Naive B cell (primary cell): ENCODE data around the gene FXYD6. TPM values are rescaled to one million over a fixed set of nuclear protein-coding genes. Genes with fewer than 3 reads are reported as not detected.

Experiments
- ATAC-seq, 2 donors: fragments of 150-1000 bp; cut with Tn5 transposase; 2 replicates each; pipeline ENCODE4 v1.10.0; 2021; ENCODE audit warnings: low read depth in 2 of 2, mild to moderate bottlenecking in 2 of 2, moderate library complexity in 2 of 2
- DNase-seq: peaks from one replicate; pipeline ENCODE4 v3.0.0; 2022
- H3K27ac Mint-ChIP-seq, 6 donors: one replicate each; pipeline ENCODE4 v1.8.0; 2020 to 2022; ENCODE audit warnings: mild to moderate bottlenecking in 6 of 6, mixed read lengths in 6 of 6, moderate library complexity in 5 of 6, inconsistent platforms in 2 of 6
- H3K27me3 Mint-ChIP-seq, 3 donors: one replicate each; pipeline ENCODE4 v1.8.0; 2021 to 2022; ENCODE audit warnings: mixed read lengths in 3 of 3, mild to moderate bottlenecking in 1 of 3
- H3K36me3 Mint-ChIP-seq, 2 donors: one replicate each; pipeline ENCODE4 v1.8.0; 2020 to 2022; ENCODE audit warnings: mixed read lengths in 2 of 2, inconsistent platforms in 1 of 2, mild to moderate bottlenecking in 1 of 2
- H3K4me1 Mint-ChIP-seq, 3 donors: one replicate each; pipeline ENCODE4 v1.8.0; 2020 to 2022; ENCODE audit warnings: mixed read lengths in 3 of 3, inconsistent platforms in 1 of 3, mild to moderate bottlenecking in 1 of 3, moderate library complexity in 1 of 3
- H3K4me3 Mint-ChIP-seq, 8 donors: one replicate each; pipeline ENCODE4 v1.8.0; 2020 to 2022; ENCODE audit warnings: mild to moderate bottlenecking in 8 of 8, mixed read lengths in 8 of 8, moderate library complexity in 8 of 8, inconsistent platforms in 2 of 8
- H3K9me3 Mint-ChIP-seq, 7 donors: one replicate each; pipeline ENCODE4 v1.8.0; 2020 to 2022; ENCODE audit warnings: mixed read lengths in 7 of 7, mild to moderate bottlenecking in 5 of 7, inconsistent platforms in 2 of 7, moderate library complexity in 1 of 7
- polyA plus RNA-seq, 6 donors: library from polyadenylated mRNA; unstranded; fragments of 300-500 nt; fragmentation: Illumina TruSeq; gene quantifications; one replicate each; pipeline ENCODE4 v1.2.3, GENCODE V29; 2021; ENCODE audit warnings: low read depth in 6 of 6

Gene FXYD6
- polyA plus RNA-seq, 6 donors from 2014 or later: not detected

- Mint-ChIP-seq H3K4me1 (peaks cover 25 to 54% (median 36%) of the 10 kb centered on the region in 3 donors), H3K9me3 (peaks cover 0 to 3% (median 0%) of the 10 kb centered on the region in 7 donors), H3K4me3 (peak overlapping the region in 4 of 8 donors; percentile 15 to 47 (median 40)), H3K27me3 (peaks cover 35 to 62% (median 51%) of the 10 kb centered on the region in 3 donors), H3K27ac (peak overlapping the region in 3 of 6 donors; percentile 32 to 70 (median 61)), H3K36me3 (no peaks in the 10 kb centered on the region)
- DNase-seq: no peak
- ATAC-seq: peak; percentile 65 to 71
Observed at GRCh38 chr11:117828611-117829368, 47.7 kb downstream of the FXYD6 start.

- ATAC-seq (peak; percentile 68 to 79), DNase-seq (no peak)
- Mint-ChIP-seq H3K27ac (peak overlapping the region in 3 of 6 donors; percentile 32 to 79 (median 43)), H3K9me3 (peaks cover 0 to 3% (median 0%) of the 10 kb centered on the region in 7 donors), H3K27me3 (peaks cover 39 to 60% (median 51%) of the 10 kb centered on the region in 3 donors), H3K4me3 (peak overlapping the region in 6 of 8 donors; percentile 12 to 80 (median 48)), H3K4me1 (peaks cover 29 to 64% (median 38%) of the 10 kb centered on the region in 3 donors), H3K36me3 (no peaks in the 10 kb centered on the region)
Observed at GRCh38 chr11:117827521-117828511, 48.6 kb downstream of the FXYD6 start.

- H3K4me3 Mint-ChIP-seq: peak overlapping the region in 1 of 8 donors; percentile 80
- DNase-seq: no peak
- ATAC-seq: no peak
- H3K36me3 Mint-ChIP-seq: no peaks in the 10 kb centered on the region
- H3K9me3 Mint-ChIP-seq: peaks cover 0 to 3% (median 0%) of the 10 kb centered on the region in 7 donors
- H3K27ac Mint-ChIP-seq: no peak overlapping the region
- peaks cover 38 to 59% (median 55%) of the 10 kb centered on the region in 3 donors for H3K27me3 Mint-ChIP-seq
- peaks cover 34 to 68% (median 43%) of the 10 kb centered on the region in 3 donors for H3K4me1 Mint-ChIP-seq
Observed at GRCh38 chr11:117826832-117827231, 49.6 kb downstream of the FXYD6 start.

GRCh38 chr11:117826190-117826570 lies 50.3 kb downstream of the FXYD6 start:
- H3K27me3 Mint-ChIP-seq: peaks cover 40 to 65% (median 58%) of the 10 kb centered on the region in 3 donors
- no peak overlapping the region for H3K4me3 Mint-ChIP-seq
- ATAC-seq: no peak
- H3K36me3 Mint-ChIP-seq: no peaks in the 10 kb centered on the region
- no peak overlapping the region for H3K27ac Mint-ChIP-seq
- no peak for DNase-seq
- H3K4me1 Mint-ChIP-seq: peaks cover 35 to 66% (median 43%) of the 10 kb centered on the region in 3 donors
- peaks cover 0 to 3% (median 0%) of the 10 kb centered on the region in 7 donors for H3K9me3 Mint-ChIP-seq

- peaks cover 0 to 3% (median 0%) of the 10 kb centered on the region in 7 donors for H3K9me3 Mint-ChIP-seq
- no peak overlapping the region for H3K4me3 Mint-ChIP-seq
- H3K36me3 Mint-ChIP-seq: no peaks in the 10 kb centered on the region
- H3K27me3 Mint-ChIP-seq: peaks cover 40 to 60% (median 58%) of the 10 kb centered on the region in 3 donors
- ATAC-seq (no peak), DNase-seq (no peak)
- H3K27ac Mint-ChIP-seq: peak overlapping the region in 1 of 6 donors; percentile 93
- peaks cover 30 to 61% (median 38%) of the 10 kb centered on the region in 3 donors for H3K4me1 Mint-ChIP-seq
Observed at GRCh38 chr11:117825538-117826189, 50.8 kb downstream of the FXYD6 start.

GRCh38 chr11:117824571-117825537 lies 51.6 kb downstream of the FXYD6 start, which contains the start of gene FXYD2:
Gene FXYD2, minus strand, starts transcription at chr11:117824744. Its CDS starts 66 bp downstream, at chr11:117824678.
- H3K27ac Mint-ChIP-seq: peak within 1 kb of the TSS in 1 of 6 donors; percentile 93
- H3K4me3 Mint-ChIP-seq: peak within 1 kb of the TSS in 1 of 8 donors; percentile 30
- DNase-seq: no peak
- no peaks in the 10 kb centered on the region for H3K9me3 Mint-ChIP-seq
- H3K4me1 Mint-ChIP-seq: peaks cover 28 to 60% (median 36%) of the 10 kb centered on the region in 3 donors
- no peaks in the 10 kb centered on the region for H3K36me3 Mint-ChIP-seq
- H3K27me3 Mint-ChIP-seq: peaks cover 41 to 53% (median 49%) of the 10 kb centered on the region in 3 donors
- ATAC-seq: no peak

- ATAC-seq (no peak), DNase-seq (no peak)
- no peak overlapping the region for H3K4me3 Mint-ChIP-seq
- peaks cover 43 to 49% (median 49%) of the 10 kb centered on the region in 3 donors for H3K27me3 Mint-ChIP-seq
- peaks cover 31 to 56% (median 37%) of the 10 kb centered on the region in 3 donors for H3K4me1 Mint-ChIP-seq
- H3K9me3 Mint-ChIP-seq: no peaks in the 10 kb centered on the region
- H3K36me3 Mint-ChIP-seq: no peaks in the 10 kb centered on the region
- H3K27ac Mint-ChIP-seq: peak overlapping the region in 1 of 6 donors; percentile 31
Observed at GRCh38 chr11:117823946-117824420, 52.5 kb downstream of the FXYD6 start.

GRCh38 chr11:117823294-117823945 lies 53.0 kb downstream of the FXYD6 start:
- H3K4me3 Mint-ChIP-seq: no peak overlapping the region
- H3K9me3 Mint-ChIP-seq: no peaks in the 10 kb centered on the region

GRCh38 chr11:117822074-117823033 lies 54.1 kb downstream of the FXYD6 start:
- ATAC-seq: peak; percentile 17 to 35
- Mint-ChIP-seq H3K4me1 (peaks cover 30 to 52% (median 31%) of the 10 kb centered on the region in 3 donors), H3K4me3 (no peak overlapping the region), H3K36me3 (no peaks in the 10 kb centered on the region), H3K9me3 (no peaks in the 10 kb centered on the region), H3K27ac (peak overlapping the region in 2 of 6 donors; percentile 19 to 88), H3K27me3 (peaks cover 41 to 44% (median 42%) of the 10 kb centered on the region in 3 donors)
- DNase-seq: peak; percentile 40

More at GRCh38 chr11:117823294-117823945, 53.0 kb downstream of the FXYD6 start:
- ATAC-seq (peak; percentile 24 to 26), DNase-seq (no peak)
- peaks cover 43 to 49% (median 49%) of the 10 kb centered on the region in 3 donors for H3K27me3 Mint-ChIP-seq
- no peak overlapping the region for H3K27ac Mint-ChIP-seq
- no peaks in the 10 kb centered on the region for H3K36me3 Mint-ChIP-seq
- peaks cover 29 to 52% (median 32%) of the 10 kb centered on the region in 3 donors for H3K4me1 Mint-ChIP-seq

- H3K4me3 Mint-ChIP-seq: no peak overlapping the region
- no peaks in the 10 kb centered on the region for H3K9me3 Mint-ChIP-seq
- DNase-seq (no peak), ATAC-seq (no peak)
- no peaks in the 10 kb centered on the region for H3K36me3 Mint-ChIP-seq
- peaks cover 33 to 54% (median 38%) of the 10 kb centered on the region in 3 donors for H3K4me1 Mint-ChIP-seq
- H3K27ac Mint-ChIP-seq: no peak overlapping the region
- peaks cover 32 to 37% (median 35%) of the 10 kb centered on the region in 3 donors for H3K27me3 Mint-ChIP-seq
Observed at GRCh38 chr11:117821431-117821830, 55.0 kb downstream of the FXYD6 start.
